Activated CD8-positive, alpha-beta memory T cell treated with anti-CD3 and anti-CD28 coated beads for 48 hours (primary cell): Measurements from ENCODE around the gene ZBED6.
"Not testable (repeated sequence)": the region's sequence is repeated elsewhere in the genome, so short reads cannot be mapped to it uniquely, and the experiment has no call there.

Experiments used
- DNase-seq, 3 experiments: peaks; one replicate each; pipeline ENCODE4 v3.0.0-alpha.2; 2020; ENCODE audit warnings: low read depth in 2 of 3, low spot score in 2 of 3

Gene ZBED6

DNA sequence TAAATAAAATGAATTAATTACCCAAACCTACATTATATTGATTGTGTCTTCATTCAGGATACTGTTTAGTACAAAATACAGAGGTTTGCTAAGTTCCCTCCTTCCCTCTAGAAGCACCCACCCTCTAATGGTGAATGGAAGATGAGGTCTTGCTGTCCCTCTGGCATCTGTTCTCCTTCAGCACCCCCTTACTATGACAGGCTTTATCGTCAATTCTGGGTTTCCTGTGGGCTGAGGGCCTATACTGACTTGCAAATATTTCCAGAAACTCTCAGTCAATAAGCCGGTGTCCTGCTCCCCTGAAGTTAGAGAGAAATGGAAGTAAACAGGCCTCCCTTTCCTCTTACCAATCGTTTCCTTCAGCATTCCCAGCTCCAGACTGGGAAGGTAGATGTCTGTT, 17.3 kb upstream of the ZBED6 start:
- no peak for DNase-seq

DNA sequence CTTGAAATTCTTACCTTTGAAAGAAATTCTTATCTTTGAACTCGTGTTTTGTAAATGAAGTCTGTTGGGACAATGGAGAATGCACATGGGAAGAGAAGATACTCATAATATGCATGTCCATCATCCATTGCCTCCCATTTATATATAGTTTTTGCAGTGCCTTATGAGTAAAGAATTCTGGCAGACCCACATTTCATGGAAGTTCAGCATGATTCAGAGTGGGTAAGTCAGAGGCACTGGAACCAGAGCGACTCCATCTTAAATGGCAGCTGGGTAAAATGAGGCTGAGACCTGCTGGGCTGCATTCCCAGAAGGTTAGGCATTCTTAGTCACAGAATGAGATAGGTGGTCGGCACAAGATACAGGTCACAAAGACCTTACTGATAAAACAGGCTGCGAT, 16.6 kb upstream of the ZBED6 start:
- no peak for DNase-seq

DNA sequence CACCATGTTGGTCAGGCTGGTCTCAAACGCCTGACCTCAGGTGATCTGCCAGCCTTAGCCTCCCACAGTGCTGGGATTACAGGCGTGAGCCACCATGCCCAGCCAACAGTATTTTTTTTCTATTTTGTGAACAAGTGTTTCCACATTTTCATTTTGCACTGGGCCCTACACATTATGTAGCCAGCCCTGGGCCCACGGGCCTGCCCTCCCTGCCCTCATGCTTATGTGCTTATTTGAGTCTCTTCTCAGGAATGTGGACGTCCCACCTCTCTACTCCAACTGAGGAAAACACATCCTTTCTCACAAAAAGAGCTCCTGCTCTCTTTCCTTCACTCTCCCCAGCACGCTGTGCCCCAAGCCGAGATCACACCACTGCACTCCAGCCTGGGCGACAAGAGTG, 13.5 kb upstream of the ZBED6 start:
- DNase-seq = no peak

DNA sequence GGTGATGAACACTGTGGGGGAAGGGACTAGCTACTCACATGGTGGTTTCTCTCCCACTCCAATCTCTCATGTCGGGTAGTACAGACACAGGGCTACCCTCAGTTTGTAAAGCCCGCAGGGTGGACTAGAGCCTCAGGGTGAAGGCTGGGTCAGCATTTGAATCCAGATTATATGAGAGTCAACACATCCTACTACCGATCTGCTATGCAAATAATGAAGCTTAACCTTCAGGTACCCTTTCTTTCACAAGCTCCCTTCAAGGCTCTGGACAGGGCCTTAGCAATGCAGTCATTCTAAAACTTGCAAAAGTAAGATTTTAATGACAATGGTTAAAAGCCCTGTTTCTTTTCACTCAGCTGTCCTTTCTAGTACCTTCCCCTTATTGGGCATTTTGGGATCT, 5.5 kb upstream of the ZBED6 start:
- no peak for DNase-seq

GRCh38 chr1:203791498-203791897, 3.9 kb upstream of the ZBED6 start:
- DNase-seq = no peak

- no peak for DNase-seq
Observed at GRCh38 chr1:203792486-203792885, 2.9 kb upstream of the ZBED6 start.

DNA sequence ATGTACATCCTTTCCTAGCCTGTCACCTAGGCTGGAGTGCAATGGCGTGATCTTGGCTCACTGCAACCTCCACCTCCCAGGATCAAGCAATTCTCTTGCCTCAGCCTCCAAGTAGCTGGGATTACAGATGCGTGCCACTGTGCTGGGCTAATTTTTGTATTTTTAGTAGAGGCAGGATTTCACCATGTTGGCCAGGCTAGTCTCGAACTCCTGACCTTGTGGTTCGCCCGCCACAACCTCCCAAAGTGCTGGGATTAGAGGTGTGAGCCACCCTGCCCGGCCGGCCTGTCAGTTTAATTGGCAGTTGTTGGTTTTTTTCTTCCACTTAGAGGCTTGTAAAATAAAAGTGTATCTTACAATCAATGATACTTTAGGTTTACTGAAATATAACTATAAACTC, 1.9 kb upstream of the ZBED6 start:
- not testable (repeated sequence) for DNase-seq

GRCh38 chr1:203794764-203795440, 521 bp upstream of the ZBED6 start:
- no peak for DNase-seq

- DNase-seq = peak in 2 of 3 experiments; percentile 1 to 14
Observed at GRCh38 chr1:203796236-203796605, 798 bp downstream of the ZBED6 start.

GRCh38 chr1:203797216-203797615, 1.8 kb downstream of the ZBED6 start:
- no peak for DNase-seq

DNA sequence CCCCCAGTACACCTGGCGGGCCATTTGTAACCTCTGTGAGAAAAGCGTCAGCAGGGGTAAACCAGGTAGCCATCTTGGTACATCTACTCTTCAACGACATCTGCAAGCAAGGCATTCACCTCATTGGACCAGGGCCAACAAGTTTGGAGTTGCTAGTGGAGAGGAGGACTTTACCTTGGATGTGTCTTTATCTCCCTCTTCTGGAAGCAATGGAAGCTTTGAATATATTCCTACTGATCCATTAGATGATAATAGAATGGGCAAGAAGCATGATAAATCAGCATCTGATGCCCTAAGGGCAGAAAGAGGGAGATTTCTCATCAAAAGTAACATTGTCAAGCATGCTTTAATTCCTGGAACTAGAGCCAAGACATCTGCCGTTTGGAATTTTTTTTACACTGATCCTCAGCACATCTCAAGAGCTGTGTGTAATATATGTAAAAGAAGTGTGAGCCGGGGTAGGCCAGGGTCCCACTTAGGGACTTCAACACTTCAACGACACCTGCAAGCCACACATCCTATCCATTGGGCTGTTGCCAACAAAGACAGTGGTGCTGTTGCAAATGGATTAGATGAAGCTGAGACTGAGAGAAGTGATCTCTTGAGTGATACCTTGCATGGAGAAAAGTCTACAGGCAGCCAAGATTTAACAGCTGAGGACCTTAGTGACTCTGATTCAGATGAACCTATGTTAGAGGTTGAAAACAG, 2.7 kb downstream of the ZBED6 start:
- DNase-seq = no peak

DNA sequence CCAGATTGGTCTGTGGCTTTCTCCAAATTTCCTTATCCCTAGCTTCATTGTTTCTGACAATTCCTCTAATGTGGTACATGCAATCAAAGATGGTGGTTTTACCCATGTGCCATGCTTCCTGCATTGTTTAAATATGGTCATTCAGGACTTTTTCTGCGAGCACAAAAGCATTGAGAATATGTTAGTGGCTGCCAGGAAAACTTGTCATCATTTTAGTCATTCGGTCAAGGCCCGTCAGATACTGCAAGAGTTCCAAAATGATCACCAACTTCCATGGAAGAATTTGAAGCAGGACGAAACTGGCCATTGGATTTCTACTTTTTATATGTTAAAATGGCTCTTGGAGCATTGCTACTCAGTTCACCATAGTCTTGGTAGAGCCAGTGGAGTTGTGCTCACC, 3.7 kb downstream of the ZBED6 start:
- no peak for DNase-seq

DNA sequence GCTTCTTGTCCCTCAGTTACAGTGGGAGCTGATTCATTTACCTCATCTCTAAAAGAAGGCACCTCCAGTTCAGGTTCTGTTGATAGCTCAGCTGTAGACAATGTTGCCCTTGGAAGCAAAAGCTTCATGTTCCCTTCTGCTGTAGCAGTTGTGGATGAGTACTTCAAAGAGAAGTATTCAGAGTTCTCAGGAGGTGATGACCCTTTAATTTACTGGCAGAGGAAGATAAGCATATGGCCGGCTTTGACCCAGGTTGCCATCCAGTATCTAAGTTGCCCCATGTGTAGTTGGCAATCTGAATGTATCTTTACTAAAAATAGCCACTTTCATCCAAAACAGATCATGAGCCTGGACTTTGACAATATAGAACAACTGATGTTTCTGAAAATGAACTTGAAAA, 4.5 kb downstream of the ZBED6 start:
- DNase-seq = no peak

- DNase-seq = no peak
Observed at GRCh38 chr1:203805689-203806088, 10.3 kb downstream of the ZBED6 start.

- DNase-seq = no peak
Observed at GRCh38 chr1:203807196-203807595, 11.8 kb downstream of the ZBED6 start.

DNA sequence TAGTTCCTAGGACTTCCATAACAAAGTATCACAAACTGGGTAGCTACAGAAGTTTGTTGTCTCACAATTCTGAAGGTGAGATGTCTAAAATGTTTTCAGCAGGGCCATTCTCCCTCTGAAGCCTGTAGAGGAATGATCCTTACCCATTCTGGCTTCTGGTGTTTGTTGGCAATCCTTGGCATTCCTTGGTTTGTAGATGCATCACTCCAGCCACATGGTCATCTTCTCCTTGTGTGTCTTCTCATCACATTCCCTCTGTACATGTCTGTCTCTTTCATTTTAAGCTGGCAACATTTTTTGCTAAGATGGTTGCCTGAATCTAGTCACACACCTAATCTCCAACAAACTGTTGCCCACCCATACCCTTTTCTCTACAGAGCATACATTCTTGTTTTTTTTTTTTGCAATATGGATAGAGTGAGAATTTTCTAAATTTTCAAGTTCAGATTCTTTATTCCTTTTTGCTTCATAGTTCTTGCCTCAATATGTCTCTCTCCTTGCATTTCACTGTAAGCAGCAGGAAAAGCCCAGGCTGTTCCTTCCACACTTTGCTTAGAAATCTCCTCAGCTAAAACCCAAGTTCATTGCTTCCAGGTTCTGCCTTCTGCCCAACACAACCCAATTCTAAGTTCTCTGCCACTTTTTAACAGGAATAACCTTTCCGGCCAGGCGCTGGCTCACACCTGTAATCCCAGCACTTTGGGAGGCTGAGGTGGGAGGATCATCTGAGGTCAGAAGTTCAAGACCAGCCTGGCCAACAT, 18.3 kb downstream of the ZBED6 start:
- DNase-seq = no peak

- no peak for DNase-seq
Observed at GRCh38 chr1:203818399-203818798, 23.0 kb downstream of the ZBED6 start.

DNA sequence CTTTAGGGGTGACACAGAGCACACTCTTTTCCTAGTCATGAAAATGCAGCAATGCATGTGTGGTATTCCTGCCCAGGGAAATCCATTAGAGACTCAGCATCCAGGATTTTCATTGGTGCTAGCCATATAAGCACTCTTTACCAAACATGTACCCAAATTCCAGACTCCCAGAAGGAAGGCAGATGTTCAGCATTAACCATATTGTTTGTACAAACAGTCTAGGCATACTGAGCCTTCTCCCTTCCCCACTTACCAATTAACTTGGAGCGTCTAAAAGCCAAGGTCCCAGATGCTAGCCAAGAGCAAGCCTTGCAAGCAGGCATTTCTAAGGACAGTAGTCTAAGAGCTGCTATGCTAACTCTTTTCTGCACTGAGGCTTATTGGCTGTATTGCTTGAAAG, 27.9 kb downstream of the ZBED6 start:
- DNase-seq = no peak

DNA sequence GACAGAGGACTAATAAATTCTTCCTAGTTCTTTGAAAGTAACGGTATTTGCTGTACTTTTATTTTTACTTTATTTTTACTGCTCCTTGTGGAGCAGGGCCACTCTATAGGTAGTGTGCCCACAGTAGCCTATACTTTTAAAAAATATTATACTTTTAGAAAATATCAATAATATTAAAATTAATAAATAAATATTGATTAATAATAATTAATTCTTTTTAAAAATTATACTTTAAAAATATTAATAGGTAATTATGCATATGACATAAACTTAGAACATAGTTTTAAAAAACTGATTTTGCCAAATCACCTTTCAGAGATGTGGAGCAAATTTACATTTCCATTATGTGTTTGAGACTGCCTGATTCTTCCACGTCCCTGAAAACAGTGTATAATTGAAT, 30.8 kb downstream of the ZBED6 start:
- DNase-seq = no peak

DNA sequence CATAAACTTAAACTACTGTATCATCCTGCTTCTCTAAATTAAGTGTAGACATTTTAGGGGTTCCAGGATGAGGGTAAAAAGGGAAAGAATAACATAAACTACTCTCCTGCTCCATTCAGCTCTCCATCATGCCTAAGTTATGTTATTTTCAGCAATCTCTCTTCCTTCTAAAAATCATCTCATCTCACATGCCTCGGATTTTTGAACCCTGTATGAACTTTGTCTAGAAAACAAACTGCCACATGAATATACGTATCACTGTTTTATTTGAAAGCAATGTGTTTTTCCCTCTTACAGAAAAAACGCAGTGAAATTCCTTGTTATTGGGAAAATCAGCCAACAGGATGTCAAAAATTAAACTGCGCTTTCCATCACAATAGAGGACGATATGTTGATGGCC, 32.6 kb downstream of the ZBED6 start:
- DNase-seq = no peak

DNA sequence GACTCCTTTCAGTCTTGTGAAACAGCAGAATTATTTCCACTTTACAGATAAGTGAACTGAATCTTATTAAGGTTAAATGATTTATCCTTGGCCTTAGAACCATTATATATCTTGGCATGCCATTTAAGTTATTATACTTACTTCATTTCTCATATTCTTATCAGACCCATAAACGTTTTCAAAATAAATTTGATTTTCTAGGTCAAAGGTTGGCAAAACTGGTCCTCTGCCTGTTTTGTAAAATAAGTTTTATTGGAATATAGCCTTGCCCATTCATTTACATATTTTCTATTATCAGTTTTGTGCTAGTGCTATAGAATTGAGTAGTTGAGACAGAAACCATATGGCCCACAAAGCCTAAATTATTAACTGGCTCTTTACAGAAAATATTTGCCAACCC, 33.1 kb downstream of the ZBED6 start:
- DNase-seq = no peak

DNA sequence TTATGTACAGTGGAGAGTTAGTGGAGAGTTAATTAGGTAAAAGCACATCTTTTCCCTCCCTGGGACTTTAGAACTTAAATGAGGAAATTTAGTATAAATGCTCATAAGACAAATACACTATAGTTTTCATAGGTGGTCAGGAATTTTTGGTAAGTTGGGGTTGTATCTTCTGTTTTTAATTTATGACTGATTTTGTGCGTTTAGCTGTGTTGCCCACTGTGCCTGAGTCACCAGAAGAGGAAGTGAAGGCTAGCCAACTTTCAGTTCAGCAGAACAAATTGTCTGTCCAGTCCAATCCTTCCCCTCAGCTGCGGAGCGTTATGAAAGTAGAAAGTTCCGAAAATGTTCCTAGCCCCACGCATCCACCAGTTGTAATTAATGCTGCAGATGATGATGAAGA, 33.8 kb downstream of the ZBED6 start:
- DNase-seq = not testable (repeated sequence)
